GM12874 (cell line): ENCODE results near the gene GPR78.

Experiments
- TF ChIP-seq, protein P1 (sequence below): IDR thresholded peaks from 2 replicates; pipeline ENCODE4 v1.5.1; 2011; ENCODE audit warnings: low read depth, mild to moderate bottlenecking, control low read depth, low read length, moderate library complexity; ENCODE audit not compliant: insufficient read depth

Gene GPR78

DNA sequence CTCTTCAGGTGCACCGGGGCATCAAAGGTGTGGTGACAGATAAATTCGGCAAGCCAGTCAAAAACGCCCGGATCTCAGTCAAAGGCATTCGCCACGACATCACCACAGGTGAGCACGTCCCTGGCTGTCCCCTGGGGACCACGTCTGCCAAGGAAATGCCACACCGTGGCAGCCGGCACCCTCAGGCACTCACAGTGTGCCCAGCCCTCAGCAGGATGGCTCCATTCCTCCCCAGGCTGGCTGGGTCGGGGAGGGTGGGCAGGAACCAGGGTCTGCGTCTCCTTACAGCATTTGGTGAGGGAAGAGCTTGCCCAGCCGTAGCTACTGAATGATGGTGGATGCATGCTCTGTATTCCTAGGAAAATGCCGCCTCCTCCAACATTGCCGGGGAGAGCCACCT, 38.2 kb downstream of the GPR78 start:
- TF ChIP-seq, protein P1, sequence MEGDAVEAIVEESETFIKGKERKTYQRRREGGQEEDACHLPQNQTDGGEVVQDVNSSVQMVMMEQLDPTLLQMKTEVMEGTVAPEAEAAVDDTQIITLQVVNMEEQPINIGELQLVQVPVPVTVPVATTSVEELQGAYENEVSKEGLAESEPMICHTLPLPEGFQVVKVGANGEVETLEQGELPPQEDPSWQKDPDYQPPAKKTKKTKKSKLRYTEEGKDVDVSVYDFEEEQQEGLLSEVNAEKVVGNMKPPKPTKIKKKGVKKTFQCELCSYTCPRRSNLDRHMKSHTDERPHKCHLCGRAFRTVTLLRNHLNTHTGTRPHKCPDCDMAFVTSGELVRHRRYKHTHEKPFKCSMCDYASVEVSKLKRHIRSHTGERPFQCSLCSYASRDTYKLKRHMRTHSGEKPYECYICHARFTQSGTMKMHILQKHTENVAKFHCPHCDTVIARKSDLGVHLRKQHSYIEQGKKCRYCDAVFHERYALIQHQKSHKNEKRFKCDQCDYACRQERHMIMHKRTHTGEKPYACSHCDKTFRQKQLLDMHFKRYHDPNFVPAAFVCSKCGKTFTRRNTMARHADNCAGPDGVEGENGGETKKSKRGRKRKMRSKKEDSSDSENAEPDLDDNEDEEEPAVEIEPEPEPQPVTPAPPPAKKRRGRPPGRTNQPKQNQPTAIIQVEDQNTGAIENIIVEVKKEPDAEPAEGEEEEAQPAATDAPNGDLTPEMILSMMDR = no peak

DNA sequence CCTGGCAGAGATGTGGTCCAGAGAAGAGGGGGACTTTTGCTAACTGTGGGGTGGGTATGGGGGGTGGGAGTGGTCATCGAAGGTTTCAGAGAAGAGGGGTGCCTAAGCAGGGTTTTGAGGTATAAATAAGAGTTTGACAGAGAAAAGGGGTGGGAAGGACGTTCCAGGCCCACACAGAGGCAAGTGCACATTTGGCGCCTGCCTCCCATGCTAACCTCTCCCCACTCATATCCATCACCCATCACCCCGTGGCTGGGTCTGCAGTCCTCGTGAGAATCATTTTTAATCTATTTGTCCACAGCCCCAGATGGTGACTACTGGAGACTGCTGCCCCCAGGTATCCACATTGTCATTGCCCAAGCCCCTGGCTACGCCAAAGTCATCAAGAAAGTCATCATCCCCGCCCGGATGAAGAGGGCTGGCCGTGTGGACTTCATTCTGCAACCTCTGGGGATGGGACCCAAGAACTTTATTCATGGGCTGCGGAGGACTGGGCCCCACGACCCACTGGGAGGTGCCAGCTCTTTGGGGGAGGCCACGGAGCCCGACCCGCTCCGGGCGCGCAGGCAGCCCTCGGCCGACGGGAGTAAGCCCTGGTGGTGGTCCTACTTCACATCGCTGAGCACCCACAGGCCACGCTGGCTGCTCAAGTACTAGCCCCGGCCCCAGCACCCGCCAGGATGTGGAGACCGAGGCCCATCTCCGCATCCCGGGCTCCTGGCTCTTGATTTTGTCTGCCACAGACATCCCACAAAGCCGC, 38.9 kb downstream of the GPR78 start:
- TF ChIP-seq, protein P1 = no peak
